Vagina (tissue), 2 donors: Measurements from ENCODE around the gene KCNQ2. TPM values are rescaled to one million over a fixed set of nuclear protein-coding genes. Genes with fewer than 3 reads are reported as not detected.

ENCODE experiments used
- DNase-seq, 2 donors: peaks; one replicate each; pipeline ENCODE4 v3.0.0-alpha.2; 2017; ENCODE audit errors: extremely low spot score in 2 of 2
- H3K27ac ChIP-seq: fragments of 200-600 bp; sonication (generic); one replicate; pipeline ENCODE4 v1.5.1; 2019
- H3K27me3 ChIP-seq: fragments of 200-600 bp; sonication (generic); one replicate; pipeline ENCODE4 v1.5.1; 2019
- H3K36me3 ChIP-seq, 2 donors: fragments of 200-600 bp; sonication (generic); one replicate each; pipeline ENCODE4 v1.5.1; 2017 to 2019
- H3K4me1 ChIP-seq: fragments of 200-600 bp; sonication (generic); one replicate; pipeline ENCODE4 v1.5.1; 2019
- H3K4me3 ChIP-seq, 2 donors: fragments of 200-600 bp; sonication (generic); 1 replicate in 1 of 2; 2 replicates in 1 of 2; pipeline ENCODE4 v1.5.1; 2016 to 2019
- H3K9me3 ChIP-seq: fragments of 200-600 bp; sonication (generic); one replicate; pipeline ENCODE4 v1.5.1; 2019
- POLR2A ChIP-seq, 2 donors: fragments of 450-650 bp; IDR thresholded peaks; one replicate each; pipeline ENCODE4 v1.6.1; 2017; ENCODE audit warnings: antibody characterized with exemption in 2 of 2, mild to moderate bottlenecking in 2 of 2, moderate library complexity in 2 of 2
- POLR2AphosphoS5 ChIP-seq, 2 donors: sonication (generic); formaldehyde crosslinking; IDR thresholded peaks; one replicate each; pipeline ENCODE4 v1.9.0; 2017; ENCODE audit warnings: antibody characterized with exemption in 2 of 2, mild to moderate bottlenecking in 2 of 2, low read depth in 1 of 2; ENCODE audit not compliant: insufficient read depth in 1 of 2
- intact Hi-C: fragments of 100-400 bp; cut with DNase I; formaldehyde crosslinking; loops from one replicate; pipeline ENCODE4 v1.15.1; 2023
- total RNA-seq: library from RNA; depleted of rRNA; stranded (reverse); fragments of >200 nt; gene quantifications from one replicate; pipeline ENCODE4 v1.2.3, GENCODE V29; 2016
- TF ChIP-seq, protein P1 (sequence below), 3 experiments: fragments of 450-650 bp in 2 of 3; fragments of 200-600 bp in 1 of 3; sonication (generic) in 1 of 3; IDR thresholded peaks; one replicate each; pipeline ENCODE4 v1.5.1; 2017 to 2019; ENCODE audit warnings: antibody characterized with exemption in 3 of 3, mild to moderate bottlenecking in 2 of 3, moderate library complexity in 2 of 3

Gene KCNQ2
- total RNA-seq, 1 donor from 2014 or later = 1.2 TPM

DNA sequence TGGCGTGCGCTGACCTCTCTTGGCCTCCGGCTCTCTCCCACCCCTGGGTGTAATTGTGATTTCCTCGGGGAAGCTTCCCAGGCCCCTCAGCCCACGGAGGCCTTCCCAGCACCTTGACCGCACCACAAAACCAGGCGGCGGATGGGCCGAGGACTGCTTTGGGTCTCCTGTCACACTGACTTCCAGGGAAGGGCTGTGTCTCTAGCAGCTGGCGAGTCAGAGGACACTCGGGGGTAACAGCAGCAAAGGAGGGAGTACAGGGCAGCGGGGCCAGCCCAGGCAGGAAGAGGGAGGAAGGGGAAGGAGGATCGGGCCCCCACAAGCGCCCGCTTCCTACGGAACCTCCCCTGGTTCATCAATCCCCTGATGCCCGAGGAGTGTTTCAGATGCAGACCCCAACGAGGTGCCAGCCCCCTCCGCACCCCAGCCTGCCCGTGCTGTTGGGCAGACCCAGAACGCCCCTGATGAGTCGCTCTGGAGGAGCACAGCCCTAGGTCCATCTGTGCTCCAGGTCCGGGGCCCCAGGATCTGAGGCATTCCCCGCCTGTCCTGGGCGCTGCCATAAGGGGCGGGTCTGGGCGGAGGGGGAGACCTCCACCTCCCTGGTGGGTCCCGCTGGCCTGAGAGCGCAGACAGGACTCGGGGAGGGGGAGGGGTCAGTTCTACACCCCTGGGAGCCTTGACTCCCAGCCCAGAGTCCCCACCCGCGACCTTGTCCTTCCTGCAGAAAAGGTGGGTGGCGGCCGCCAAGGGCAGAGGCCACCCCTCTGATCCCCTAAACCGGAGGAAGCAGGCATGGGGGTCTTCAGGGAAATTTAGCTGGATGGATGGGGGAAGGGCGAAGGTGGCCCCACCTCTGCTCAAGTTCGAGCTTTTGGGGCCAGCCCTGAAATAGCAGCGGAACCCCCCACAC, 112.3 kb downstream of the KCNQ2 start:
- no peak overlapping the region for H3K4me3 ChIP-seq
- DNase-seq = no peak
- TF ChIP-seq, protein P1, sequence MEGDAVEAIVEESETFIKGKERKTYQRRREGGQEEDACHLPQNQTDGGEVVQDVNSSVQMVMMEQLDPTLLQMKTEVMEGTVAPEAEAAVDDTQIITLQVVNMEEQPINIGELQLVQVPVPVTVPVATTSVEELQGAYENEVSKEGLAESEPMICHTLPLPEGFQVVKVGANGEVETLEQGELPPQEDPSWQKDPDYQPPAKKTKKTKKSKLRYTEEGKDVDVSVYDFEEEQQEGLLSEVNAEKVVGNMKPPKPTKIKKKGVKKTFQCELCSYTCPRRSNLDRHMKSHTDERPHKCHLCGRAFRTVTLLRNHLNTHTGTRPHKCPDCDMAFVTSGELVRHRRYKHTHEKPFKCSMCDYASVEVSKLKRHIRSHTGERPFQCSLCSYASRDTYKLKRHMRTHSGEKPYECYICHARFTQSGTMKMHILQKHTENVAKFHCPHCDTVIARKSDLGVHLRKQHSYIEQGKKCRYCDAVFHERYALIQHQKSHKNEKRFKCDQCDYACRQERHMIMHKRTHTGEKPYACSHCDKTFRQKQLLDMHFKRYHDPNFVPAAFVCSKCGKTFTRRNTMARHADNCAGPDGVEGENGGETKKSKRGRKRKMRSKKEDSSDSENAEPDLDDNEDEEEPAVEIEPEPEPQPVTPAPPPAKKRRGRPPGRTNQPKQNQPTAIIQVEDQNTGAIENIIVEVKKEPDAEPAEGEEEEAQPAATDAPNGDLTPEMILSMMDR (IDR thresholded peaks at IDR 0.05) = no peak
- TF ChIP-seq POLR2AphosphoS5 (IDR thresholded peaks at IDR 0.05; ENCODE audit: insufficient read depth in 1 of 2, low read depth in 1 of 2) (no peak), POLR2A (IDR thresholded peaks at IDR 0.05) (no peak)

DNA sequence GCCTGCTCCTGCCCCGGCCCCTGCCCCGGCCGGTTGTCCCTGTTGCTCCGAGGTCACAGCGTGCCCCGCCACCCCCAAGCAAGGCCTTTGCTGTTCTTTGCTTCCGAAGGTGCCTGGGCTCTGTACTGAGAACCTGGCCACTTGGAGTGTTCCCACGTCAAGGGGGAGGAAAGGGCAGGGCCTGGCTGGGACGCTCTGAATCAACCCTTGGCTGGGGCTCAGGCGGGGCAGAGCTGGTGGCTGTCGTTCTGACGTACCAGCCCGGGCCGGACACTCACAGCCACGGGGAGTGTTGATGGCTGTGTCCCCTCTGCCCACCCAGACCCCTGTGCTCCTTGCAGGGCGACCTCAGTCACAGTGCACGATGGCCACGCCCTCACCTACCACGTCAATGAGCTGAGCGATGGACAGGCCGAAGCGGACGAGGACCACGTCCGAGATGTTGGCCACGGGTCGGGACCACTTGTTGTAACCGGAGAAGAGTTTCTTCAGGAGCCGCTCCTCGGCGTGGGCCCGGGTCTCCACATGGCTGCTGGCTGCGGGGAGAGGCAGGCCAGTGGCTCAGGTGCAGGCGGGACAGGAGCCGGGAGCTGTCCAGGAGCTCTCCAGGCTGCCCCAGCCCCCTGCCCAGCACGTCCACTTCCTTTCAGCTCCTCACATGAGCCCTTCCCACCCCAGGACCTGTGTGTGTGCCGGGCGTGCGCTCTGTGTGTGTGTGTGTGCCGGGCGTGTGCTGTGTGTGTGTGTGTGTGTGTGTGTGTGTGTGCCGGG, 113.1 kb downstream of the KCNQ2 start:
- H3K36me3 ChIP-seq = no peaks in the 10 kb centered on the region
- no peak overlapping the region for H3K27ac ChIP-seq
- H3K4me1 ChIP-seq = peaks cover 8% of the 10 kb centered on the region
- H3K4me3 ChIP-seq = no peak overlapping the region
- no peaks in the 10 kb centered on the region for H3K9me3 ChIP-seq
- peaks cover 9% of the 10 kb centered on the region for H3K27me3 ChIP-seq
- no peak for DNase-seq
- TF ChIP-seq POLR2A (IDR thresholded peaks at IDR 0.05) (no peak), POLR2AphosphoS5 (IDR thresholded peaks at IDR 0.05; ENCODE audit: insufficient read depth in 1 of 2, low read depth in 1 of 2) (no peak)
- TF ChIP-seq, protein P1 (IDR thresholded peaks at IDR 0.05) = no peak
- intact Hi-C loops = no loop called here

More for the DNA sequence above, 112.3 kb downstream of the KCNQ2 start:
- intact Hi-C loops = no loop called here
- H3K27ac ChIP-seq = no peak overlapping the region
- no peaks in the 10 kb centered on the region for H3K36me3 ChIP-seq
- peaks cover 8% of the 10 kb centered on the region for H3K4me1 ChIP-seq
- peaks cover 9% of the 10 kb centered on the region for H3K27me3 ChIP-seq
- H3K9me3 ChIP-seq = no peaks in the 10 kb centered on the region

DNA sequence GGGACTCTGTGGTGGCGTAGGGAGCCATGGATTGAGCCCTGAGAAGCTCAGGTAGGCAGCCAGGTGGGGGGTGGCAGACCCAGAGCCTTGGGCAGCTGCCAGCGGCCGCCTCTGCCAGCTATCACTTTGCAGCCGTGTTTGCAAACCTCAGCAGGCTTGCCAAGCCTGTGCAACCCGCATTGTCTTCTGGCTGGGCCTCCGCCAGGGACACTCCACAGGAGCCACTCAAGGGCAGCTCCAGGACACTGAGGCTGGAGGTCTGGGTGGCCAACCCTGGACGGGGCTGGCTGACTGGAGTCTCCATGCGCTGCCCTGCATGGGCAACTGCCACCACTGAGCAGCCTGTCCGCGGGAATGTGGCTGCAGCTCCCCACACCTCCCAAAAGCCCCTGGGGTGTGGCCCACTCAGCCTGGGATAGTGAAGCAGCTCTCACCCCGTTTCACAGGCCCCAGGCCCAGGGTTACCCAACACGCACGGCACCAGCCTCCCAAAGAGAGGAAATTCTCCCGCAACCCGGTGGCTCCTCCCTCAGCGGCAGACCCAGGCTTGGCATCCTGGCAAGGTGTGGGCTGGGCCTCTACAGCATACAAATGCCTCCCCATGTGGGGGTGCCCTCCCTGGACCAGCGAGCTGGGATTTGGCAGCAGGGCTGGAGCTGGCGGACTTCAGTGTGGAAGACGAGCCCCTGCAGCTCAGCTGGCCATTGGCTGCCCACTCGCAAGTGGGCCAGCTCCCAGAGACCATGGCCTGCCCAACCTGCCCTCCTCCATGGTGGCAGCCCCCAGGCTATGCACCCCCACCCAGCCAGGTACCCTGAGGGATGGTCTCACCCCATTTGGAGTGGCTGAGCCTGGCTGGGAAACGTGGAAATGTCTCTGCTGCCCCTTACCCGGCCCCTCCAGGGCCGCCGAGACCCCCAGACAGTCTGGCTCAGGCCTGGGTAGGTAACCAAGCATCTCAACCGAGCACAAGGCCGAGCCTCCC, 114.2 kb downstream of the KCNQ2 start:
- H3K27me3 ChIP-seq = peaks cover 9% of the 10 kb centered on the region

More for the DNA sequence above, 114.2 kb downstream of the KCNQ2 start:
- TF ChIP-seq, protein P1 (IDR thresholded peaks at IDR 0.05) = no peak
- TF ChIP-seq POLR2A (IDR thresholded peaks at IDR 0.05) (no peak), POLR2AphosphoS5 (IDR thresholded peaks at IDR 0.05; ENCODE audit: insufficient read depth in 1 of 2, low read depth in 1 of 2) (no peak)
- H3K4me1 ChIP-seq = peaks cover 8% of the 10 kb centered on the region
- no peaks in the 10 kb centered on the region for H3K9me3 ChIP-seq
- H3K36me3 ChIP-seq = no peaks in the 10 kb centered on the region
- H3K27ac ChIP-seq = no peak overlapping the region
- no peak overlapping the region for H3K4me3 ChIP-seq
- intact Hi-C loops = no loop called here
- no peak for DNase-seq
